Anterior cingulate cortex (tissue), 58 donors: Measurements from ENCODE around the gene TDRD5.
"Not testable (repeated sequence)": the region's sequence is repeated elsewhere in the genome, so short reads cannot be mapped to it uniquely, and the experiment has no call there.

Experiments used
- DNase-seq, 58 donors: peaks; one replicate each; lab custom pipeline; 2025; lab: John Stamatoyannopoulos, UW

TDRD5 gene

DNA sequence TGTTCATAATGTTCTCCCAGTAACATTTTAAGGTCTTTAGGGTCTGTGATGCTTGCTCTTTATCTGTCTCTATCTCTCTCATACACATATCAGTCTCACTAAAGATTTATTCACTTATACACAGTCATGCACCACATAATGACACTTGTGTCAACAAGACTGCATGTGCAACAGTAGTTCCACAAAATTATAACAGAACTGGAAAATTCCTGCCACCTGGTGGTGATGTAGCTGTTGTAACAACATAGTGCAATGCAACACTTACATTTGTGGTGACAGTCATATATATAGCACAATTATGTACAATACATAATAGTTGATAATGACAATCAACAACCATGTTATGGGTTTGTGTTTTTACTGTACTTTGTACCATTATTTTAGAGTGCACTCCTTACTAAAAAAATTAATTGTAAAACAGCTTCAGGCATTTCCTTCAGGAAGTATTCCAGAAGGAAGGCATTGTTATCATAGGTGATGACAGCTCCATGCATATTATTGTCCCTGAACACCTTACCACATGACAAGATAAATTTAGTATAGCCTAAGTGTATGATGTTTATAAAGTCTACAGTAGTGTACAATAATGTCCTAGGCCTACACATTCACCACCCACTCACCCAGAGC lies 8.1 kb downstream of the TDRD5 start:
- DNase-seq: peak in 1 of 58 donors; percentile 0

DNA sequence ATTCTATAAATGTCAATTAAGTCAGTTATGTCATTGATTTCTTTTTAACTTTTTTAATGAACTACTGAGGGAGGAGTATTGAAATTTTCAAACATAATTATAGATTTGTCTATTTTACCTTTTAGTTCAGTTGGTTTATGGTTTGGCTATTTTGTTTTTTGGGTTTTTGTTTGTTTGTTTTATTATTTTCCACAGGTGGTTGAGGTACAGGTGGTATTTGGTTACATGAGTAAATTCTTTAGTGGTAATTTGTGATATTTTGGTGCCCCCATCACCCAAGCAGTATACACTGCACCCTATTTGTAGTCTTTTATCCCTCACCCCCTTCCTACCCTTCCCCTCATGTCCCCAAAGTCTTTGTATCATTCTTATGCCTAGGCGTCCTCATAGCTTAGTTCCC lies 9.5 kb downstream of the TDRD5 start:
- no peak for DNase-seq

DNA sequence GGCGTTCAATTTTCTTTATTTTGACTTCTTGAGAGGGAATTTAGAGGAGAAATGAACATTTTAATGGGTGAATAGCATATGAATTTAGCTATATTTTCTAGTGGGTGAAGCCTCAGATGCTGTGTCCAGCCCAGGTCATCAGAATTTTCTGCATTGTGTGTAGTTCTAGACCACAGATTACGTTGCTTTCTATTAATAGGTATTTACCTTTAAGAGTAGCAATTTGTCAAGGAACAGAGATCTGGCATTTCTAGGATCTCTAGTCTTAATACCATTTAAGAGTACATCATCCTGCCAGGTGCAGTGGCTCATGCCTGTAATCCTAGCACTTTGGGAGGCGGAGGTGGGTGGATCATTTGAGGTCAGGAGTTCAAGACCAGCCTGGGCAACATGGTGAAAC lies 20.7 kb downstream of the TDRD5 start:
- DNase-seq: no peak

DNA sequence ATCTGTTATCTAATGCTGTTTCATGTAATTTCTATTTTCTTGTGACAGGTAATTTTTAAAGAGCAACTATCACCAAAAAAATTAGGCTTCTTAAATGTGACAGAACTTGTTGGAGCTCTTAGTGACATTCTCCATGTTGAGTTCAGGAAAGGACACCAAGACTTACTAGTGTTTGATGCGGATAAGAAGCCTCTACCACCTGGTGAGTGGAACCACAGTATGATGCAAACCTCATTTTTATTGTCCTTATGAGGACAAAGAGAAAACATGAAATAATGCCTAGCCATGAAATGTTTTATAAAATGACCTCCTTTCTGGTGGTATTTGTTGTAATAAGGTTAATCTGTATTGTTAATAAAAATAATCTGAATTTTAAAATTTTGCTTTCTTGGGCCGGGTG lies 39.1 kb downstream of the TDRD5 start:
- DNase-seq: no peak

DNA sequence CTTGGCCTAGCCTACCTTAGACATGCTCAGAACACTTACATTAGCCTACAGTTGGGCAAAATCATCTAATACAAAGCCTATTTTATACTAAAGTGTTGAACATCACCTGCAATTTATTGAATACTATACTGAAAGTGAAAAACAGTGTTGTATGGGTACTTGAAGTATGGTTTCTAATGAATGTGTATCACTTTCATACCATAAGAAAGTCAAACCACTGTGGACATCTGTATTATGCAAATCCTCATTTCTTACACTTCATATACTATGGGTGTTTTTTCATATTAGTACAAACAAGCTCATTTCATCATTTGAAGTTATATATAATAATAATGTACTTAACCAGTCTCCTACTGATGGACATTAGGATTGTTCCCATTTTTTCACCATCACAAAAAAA lies 41.2 kb downstream of the TDRD5 start:
- DNase-seq: no peak

DNA sequence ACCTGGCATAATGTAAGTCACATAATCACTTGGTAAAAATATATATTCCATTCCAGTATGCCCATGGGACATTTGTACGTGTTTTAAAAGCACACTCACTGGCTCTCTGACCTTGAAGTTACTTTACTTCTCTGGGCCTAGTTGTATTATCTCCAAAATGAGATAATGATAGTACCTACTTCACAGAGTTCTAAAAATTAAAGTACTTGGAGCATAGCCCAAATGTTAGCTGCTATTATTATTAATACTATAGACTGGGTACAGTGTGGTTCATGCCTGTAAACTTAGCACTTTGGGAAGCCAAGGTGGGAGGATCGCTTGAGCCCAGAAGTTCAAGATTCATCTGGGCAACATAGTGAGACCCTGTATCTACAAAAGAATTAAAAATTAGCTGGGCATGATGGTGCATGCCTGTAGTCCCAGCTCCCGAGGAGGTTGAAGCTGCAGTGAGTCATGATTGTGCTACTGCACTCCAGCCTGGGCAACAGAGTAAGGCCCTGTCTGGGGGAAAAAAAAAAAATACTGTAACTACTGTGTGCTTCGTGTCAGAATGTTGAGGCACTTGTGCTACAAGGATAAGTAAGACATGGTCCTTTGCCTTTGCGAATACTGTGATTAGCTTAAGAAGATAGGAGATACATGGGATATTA lies 45.7 kb downstream of the TDRD5 start:
- no peak for DNase-seq

DNA sequence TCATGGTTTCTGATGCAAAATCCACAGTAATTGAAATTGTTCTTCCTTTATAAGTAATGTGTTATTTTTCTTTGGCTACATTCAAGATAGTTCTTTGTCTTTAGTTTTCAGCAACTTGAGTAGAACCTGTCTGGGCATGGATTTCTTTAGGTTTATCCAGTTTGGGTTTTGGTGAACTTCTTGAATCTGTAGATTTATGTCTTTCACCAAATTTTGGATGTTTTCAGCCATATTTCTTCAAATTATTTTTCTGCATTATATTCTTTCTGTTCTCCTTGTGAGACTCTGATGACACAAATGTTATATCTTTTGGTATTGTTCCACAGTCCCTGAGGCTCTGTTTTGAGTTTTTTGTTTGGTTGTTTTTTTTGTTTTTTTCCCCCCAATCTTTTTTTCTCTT lies 69.4 kb downstream of the TDRD5 start:
- no peak for DNase-seq

DNA sequence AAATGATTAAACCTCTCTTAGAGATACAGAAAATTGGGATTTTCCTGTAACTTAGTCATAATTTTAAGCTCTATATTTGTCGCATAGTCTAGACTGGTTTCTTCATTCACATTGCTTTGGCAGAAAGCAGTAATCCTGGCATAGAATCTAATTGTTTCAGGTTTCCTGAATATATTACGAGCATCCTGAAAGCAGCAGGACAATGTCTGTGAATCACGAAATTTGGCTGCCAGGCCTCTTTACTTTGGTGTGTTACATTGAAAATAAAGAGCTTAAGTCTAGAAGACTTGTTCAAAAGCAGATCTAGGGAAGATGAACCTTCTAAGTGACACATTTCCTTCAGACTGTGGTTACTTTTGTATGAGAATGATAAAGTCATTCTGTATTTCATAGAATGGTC lies 72.2 kb downstream of the TDRD5 start:
- peak in 4 of 58 donors; percentile 0 to 28 (median 3) for DNase-seq

DNA sequence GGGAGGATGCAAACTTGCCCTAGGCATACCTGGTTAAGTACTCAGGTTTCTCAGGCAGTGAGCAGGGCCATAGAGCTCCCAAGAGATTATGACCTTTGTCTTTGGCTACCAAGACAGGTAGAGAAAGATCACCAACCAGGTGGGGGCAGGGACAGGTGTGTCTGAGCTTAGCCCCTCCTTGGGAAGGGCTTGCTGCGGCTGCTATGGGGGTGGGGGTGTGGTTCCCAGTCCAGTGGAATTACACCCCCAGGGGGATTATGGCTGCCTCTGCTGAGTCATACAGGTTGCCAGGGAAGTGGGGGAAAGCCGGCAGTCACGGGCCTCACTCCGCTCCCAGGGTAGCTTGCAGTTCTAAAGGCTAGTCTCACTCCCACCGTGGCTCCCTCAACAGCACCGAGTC lies 86.2 kb downstream of the TDRD5 start:
- no peak for DNase-seq

DNA sequence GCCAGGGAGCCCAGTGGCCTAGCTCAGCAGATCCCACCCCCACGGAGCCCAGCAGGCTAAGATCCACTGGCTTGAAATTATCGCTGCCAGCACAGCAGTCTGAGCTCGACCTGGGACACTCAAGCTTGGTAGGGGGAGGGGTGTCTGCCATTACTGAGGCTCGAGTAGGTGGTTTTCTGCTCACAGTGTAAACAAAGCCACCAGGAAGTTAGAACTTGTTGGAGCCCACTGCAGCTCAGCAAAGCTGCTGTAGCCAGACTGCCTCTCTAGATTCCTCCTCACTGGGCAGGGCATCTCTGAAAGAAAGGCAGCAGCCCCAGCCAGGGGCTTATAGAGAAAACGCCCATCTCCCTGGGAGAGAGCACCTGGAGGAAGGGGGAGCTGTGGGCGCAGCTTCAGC lies 102.9 kb downstream of the TDRD5 start:
- not testable (repeated sequence) for DNase-seq

DNA sequence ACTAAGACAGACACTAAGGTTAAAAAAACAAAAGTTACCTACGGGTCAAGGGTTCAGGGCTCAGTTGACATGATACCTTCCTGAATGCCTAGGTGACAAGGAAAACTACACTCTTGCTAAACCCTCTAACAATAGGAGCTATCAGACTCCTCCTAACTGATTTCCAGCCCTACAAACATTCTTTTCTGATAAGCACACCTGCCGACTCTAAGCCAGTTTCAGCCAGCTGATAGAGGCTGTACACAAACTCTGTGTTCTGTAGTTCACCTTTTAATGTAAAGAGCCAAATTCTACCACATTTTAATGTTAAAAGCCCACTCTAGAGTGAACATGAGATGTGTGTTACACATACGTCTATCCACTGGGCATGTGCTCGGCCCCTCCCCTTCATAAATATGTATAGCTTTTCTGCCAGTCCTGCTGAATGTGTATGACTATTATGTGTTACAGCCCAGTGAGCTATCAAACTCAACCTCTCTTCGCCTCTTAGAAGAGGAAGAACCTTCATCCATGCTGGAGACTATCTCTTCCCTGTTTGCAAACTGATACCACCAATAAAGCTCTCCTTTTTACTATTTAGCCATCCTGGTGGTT lies 111.4 kb downstream of the TDRD5 start:
- DNase-seq: no peak

DNA sequence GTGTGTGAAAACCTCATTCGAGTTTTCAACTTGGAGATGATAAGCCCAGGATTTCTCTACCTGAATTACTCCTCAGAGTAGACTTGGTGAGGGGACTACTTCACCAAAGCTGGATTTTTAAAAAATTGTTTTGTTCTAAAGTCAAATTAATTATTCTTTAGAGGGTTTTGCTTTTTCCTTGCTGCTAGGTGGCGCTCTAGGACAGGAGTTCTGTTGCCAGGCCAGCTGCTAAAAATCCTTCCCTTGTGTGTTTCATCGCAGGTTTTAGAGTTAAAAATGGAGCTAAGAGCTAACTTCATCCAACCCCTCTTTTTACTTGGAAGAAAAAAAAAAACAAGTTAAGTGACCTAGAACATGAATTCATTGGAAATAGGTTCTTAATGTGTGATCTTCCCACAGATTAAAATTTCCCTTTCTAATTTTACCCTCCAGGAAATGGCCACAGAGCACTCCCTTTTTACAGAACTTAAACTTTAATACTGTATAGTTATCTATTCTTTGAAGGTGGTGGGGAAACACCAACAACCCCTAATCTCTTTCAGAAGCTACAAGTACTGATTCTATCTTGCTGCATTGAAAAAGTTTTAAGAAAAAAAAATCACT lies 114.8 kb downstream of the TDRD5 start:
- DNase-seq: peak in 35 of 58 donors; percentile 0 to 65 (median 7)

DNA sequence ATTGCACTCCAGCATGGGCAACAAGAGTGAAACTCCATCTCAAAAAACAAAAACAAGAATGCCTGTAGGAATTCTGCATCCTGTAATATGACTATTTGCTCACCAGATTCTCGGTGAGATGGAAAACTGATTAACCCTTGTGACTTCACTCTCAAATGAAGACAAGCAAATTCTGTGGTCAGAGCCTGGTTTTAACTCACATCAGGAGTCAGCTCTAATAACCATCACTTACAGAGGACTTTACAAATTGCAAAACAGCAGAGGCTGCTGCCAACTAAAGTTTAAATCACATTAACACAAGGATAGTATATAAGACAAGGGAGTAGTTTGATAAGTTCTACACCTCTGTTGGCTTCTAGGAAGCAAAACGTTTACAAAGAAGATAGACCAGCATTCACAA lies 115.8 kb downstream of the TDRD5 start:
- no peak for DNase-seq

DNA sequence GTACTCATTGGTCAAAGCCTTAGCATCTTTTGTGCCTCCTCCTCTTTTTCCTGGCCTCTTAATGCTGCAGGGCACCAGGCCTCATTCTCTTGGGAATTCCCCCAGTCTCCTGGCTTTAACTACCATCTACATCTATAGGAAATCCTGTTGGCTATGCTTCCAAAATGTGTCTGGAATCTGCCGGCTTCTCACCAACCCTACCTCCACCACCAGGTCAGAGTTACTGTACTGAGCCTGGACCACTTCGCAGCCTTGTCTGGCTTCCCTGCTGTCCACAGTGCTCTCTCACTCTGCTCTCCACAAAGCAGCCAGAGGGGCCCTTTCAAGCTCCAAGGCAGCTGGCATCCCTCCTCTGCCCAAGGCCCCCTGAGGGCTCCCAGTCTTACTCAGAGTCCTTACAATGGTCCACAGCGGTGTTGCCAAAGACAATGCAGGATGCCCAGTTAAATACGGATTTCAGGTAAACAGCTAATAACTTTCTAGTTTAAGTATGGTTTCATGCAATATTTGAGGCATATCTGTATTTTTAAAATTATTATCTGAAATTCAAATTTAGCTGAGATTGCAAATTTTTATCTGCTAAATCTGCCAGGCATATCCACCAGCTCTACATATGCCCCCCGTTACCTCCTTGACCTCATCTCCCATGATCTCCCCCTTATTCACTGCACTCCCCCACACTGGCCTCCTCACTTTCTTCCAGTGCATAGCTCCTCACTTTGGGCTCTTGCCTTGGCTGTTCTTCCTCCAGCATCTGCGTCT lies 117.0 kb downstream of the TDRD5 start:
- DNase-seq: no peak

DNA sequence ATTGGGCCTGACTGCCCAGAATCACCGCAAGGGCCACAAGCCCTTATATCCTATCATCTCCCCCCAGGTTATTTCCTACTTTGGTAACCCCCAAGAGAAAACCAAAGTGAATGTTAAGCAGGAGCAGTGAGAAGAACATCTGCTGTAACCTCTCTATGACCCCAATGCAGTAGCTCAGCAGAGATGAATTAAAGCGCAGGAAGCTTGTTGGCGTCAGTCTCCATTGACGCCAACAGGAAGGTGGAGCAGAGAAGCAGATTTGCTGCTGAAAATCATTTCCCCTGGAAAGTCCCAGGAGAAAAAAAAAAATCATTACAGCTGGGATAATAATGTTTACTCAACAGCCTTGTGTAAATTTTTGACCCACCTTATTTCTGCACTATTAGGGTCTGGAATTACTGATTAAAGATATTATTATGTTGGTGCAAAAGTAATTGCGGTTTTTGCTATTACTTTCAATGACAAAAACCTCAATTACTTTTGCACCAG lies 118.3 kb downstream of the TDRD5 start:
- no peak for DNase-seq

DNA sequence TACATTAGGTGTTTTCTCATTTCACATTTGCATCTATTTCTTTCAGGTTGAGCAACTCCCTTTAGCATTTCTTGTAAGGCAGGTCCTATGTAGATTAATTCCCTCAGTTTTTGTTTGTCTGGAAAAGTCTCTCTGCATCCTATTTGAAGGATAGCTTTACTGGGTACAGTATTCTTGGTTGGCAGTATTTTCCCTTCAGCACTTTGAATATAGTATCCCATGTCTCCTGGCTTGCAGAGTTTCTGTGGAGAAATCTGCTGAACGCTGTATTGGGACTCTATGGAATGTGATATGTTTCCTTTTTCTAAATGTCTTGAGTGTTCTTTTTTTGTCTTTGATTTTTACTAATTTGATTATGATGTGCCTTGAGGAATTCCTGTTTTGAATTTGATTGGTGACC lies 122.5 kb downstream of the TDRD5 start:
- DNase-seq: no peak

DNA sequence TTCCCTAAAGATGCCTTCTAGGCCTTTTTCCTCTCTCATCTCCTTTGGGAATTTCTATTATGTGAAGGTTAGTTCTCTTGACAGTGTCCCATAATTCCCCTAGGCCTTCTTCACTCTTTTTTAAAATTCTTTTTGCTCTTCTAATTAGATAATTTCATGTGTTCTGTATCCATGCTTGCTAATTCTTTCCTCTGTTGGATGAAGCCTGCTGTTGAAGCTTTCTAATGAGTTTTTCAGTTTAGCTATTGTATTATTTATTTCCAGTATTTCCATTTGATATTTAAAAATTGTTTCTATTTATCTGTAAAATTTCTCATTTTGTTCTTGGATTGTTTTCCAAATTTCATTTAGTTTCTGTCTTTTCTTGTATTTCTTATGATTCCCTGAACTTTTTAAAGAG lies 123.0 kb downstream of the TDRD5 start:
- DNase-seq: no peak

DNA sequence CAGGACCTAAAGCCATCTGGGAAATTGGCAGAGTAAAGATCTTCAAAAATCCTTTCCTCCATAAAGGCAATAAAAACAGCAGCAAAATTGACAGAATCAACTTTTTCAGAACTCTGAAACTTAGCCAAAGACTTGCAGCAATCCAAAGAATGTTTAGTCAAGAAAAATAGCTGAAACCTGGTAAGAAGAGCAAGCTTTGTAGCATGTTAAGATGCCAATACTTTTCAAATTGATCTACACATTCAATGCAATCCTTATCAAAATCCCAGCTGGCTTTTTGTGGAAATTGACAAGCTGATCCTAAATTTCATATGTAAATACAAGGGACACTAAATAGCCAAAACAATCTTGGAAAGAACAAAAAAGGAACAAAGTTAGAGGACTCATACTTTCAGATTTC lies 127.6 kb downstream of the TDRD5 start:
- DNase-seq: no peak

DNA sequence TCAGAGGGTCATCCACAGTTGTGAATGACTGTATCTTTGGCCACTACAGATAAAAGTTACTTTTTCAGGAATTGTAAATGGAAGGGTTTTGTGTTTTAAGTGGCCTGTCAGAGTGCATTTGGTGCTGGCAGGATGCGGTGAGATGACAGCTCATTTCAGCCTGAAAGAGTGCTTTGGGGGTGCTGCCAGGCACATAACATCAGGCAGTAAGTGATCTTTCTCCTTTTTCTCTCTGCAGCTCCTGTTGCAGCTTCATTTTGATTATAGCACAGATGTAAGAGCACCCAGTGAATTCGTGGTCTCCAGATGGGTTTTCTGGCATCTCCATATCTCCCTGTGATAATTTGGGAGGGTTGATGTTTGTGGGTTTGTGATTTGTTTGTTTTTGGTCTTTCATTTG lies 136.6 kb downstream of the TDRD5 start:
- no peak for DNase-seq

DNA sequence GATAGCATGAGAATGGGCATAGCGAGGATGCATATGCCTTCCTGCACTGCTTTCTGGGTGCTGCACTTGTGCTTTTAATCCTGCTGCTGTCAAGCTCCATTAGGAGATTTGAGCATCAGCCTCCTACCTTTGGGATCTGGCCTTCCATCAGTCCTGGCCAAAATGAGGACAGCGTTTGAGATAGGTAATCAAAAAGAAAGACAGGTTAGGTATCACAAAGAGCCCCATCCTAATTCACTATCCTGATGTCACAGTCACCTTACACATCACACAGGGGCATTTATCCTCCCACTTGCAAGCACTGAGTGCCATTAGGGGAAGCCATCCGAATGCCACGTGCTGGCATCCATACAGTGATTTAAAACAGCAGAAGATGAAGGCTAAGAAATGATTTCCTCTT lies 138.2 kb downstream of the TDRD5 start:
- DNase-seq: no peak

DNA sequence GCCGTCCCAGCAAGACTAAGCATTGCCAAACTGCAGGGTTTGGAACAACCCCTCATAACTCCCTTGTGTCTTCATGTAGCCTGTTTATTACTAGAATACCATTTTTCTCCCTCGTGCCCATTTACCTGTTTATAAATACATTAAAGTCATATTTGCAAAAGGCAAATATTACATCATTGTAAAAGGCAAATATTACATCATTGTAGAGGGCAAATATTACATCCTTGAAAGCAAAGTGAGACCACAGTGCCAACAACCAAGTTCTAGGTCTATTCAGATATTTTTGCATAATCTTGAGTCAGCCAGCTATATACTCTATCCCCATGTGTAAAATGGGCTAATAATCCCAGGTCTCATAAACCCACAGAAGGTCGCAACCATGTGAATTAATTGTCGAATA lies 140.0 kb downstream of the TDRD5 start:
- no peak for DNase-seq
